Vagina (tissue), 2 donors: ENCODE data around the gene CREB3L1.

ENCODE experiments used
- POLR2A ChIP-seq, 2 donors: fragments of 450-650 bp; IDR thresholded peaks; one replicate each; pipeline ENCODE4 v1.6.1; 2017; ENCODE audit warnings: antibody characterized with exemption in 2 of 2, mild to moderate bottlenecking in 2 of 2, moderate library complexity in 2 of 2
- POLR2AphosphoS5 ChIP-seq, 2 donors: sonication (generic); formaldehyde crosslinking; IDR thresholded peaks; one replicate each; pipeline ENCODE4 v1.9.0; 2017; ENCODE audit warnings: antibody characterized with exemption in 2 of 2, mild to moderate bottlenecking in 2 of 2, low read depth in 1 of 2; ENCODE audit not compliant: insufficient read depth in 1 of 2
- TF ChIP-seq, protein P1 (sequence below), 3 experiments: fragments of 450-650 bp in 2 of 3; fragments of 200-600 bp in 1 of 3; sonication (generic) in 1 of 3; IDR thresholded peaks; one replicate each; pipeline ENCODE4 v1.5.1; 2017 to 2019; ENCODE audit warnings: antibody characterized with exemption in 3 of 3, mild to moderate bottlenecking in 2 of 3, moderate library complexity in 2 of 3

DNA sequence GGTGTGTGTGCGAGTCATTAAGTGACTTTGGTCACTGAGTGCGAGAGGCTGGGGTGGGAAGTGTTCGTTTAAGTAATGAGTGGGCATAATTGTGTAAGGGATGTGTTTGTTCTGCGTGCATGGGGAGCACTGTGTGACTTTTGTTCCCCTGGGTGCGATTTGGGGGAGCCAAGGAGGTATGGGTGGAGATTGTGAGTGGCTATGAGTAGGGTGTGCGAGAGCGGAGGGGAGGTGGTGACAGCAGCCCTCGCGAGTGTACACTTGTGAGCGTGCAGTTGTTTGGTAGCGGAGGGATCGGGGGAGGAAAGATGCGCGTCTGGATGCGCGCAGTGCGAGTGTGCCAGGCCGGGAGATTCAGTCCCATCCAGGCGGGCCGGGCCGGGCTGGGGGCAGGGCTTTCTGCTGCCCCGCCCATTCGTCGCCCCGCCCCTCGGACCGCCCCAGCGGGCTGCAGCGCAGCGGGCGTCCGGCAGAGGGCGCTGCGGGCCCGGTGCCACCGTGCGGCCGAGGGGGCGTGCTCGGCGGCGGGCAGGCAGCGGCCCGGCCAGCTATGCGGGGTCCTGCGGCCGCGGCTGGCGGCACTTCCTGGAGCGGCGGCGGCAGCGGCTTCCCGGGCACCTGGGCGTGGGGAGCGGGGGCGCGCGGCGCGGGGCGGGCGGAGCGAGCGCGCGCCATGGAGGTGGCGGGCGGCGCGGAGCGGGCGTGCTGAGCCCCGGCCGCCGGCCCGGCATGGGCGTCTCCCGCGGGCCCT, 69.6 kb downstream of the CREB3L1 start, which contains the start of gene DGKZ:
- TF ChIP-seq POLR2A (IDR thresholded peaks at IDR 0.05), result no peak
- TF ChIP-seq, protein P1, sequence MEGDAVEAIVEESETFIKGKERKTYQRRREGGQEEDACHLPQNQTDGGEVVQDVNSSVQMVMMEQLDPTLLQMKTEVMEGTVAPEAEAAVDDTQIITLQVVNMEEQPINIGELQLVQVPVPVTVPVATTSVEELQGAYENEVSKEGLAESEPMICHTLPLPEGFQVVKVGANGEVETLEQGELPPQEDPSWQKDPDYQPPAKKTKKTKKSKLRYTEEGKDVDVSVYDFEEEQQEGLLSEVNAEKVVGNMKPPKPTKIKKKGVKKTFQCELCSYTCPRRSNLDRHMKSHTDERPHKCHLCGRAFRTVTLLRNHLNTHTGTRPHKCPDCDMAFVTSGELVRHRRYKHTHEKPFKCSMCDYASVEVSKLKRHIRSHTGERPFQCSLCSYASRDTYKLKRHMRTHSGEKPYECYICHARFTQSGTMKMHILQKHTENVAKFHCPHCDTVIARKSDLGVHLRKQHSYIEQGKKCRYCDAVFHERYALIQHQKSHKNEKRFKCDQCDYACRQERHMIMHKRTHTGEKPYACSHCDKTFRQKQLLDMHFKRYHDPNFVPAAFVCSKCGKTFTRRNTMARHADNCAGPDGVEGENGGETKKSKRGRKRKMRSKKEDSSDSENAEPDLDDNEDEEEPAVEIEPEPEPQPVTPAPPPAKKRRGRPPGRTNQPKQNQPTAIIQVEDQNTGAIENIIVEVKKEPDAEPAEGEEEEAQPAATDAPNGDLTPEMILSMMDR (IDR thresholded peaks at IDR 0.05), result peak; percentile 55 to 60 (median 57)
- peak in 1 of 2 donors; percentile 56 for TF ChIP-seq POLR2AphosphoS5 (IDR thresholded peaks at IDR 0.05; ENCODE audit: insufficient read depth in 1 of 2, low read depth in 1 of 2)
